Prostate gland (tissue), 2 donors: ENCODE data around the gene DHX40.

Source experiments
- CTCF ChIP-seq, 4 experiments: fragments of 200-600 bp in 2 of 4; fragments of 450-650 bp in 2 of 4; sonication (generic) in 2 of 4; IDR thresholded peaks; 1 replicate in 3 of 4; 2 replicates in 1 of 4; pipeline ENCODE4 v1.5.1; 2016 to 2019; ENCODE audit warnings: antibody characterized with exemption in 4 of 4, mild to moderate bottlenecking in 2 of 4, moderate library complexity in 2 of 4
- POLR2A ChIP-seq: fragments of 450-650 bp; IDR thresholded peaks from one replicate; pipeline ENCODE4 v1.6.1; 2016; ENCODE audit warnings: antibody characterized with exemption, mild to moderate bottlenecking
- POLR2AphosphoS5 ChIP-seq: sonication (generic); formaldehyde crosslinking; IDR thresholded peaks from one replicate; pipeline ENCODE4 v1.6.1; 2017; ENCODE audit warnings: antibody characterized with exemption

GRCh38 chr17:59627274-59627673, 61.9 kb downstream of the DHX40 start:
- TF ChIP-seq CTCF (IDR thresholded peaks at IDR 0.05), result no peak
- no peak for TF ChIP-seq POLR2AphosphoS5
- no peak for TF ChIP-seq POLR2A
